ENCODE measurements around the gene PPP1R3F.

- TF ChIP-seq CTCF (IDR thresholded peaks at IDR 0.05) (no peak), POLR2A (IDR thresholded peaks at IDR 0.05) (no peak)
These were observed 2.8 kb upstream of the PPP1R3F start for GRCh38 chrX:49266523-49267445.

Measured in esophagus squamous epithelium (tissue), 4 donors.